RWPE1 (cell line): Measurements from ENCODE around the gene PGAM1.
A peak's percentile ranks its signal among the peaks of the same experiment; 100 is the strongest.

ENCODE experiments used
- CTCF ChIA-PET: fragments of 350-600 bp; sonication (Branson Sonifier 250); formaldehyde crosslinking; extraction: SDS; loops from one replicate; lab custom pipeline; 2021; lab: Yijun Ruan, JAX
- POLR2A ChIA-PET: fragments of 400-600 bp; formaldehyde crosslinking; extraction: SDS; loops from one replicate; lab custom pipeline; 2020; ENCODE audit warnings: antibody characterized with exemption; ENCODE audit not compliant: low non-redundant PET; lab: Yijun Ruan, JAX
- DNase-seq: peaks from one replicate; pipeline ENCODE4 v3.0.0; 2012; ENCODE audit warnings: low spot score
- H3K27ac ChIP-seq: fragments of 450-650 bp; 2 replicates; pipeline ENCODE4 v1.5.1; 2017
- CTCF ChIP-seq: fragments of 450-650 bp; conservative IDR thresholded peaks from 2 replicates; pipeline ENCODE4 v1.5.1; 2017; ENCODE audit warnings: low read depth, mild to moderate bottlenecking

The PGAM1 gene

GRCh38 chr10:97425964-97426775 lies at the start of gene PGAM1:
Gene PGAM1, plus strand, starts transcription at chr10:97426191. Its CDS starts 117 bp downstream, at chr10:97426308.
- peak; percentile 80 for TF ChIP-seq CTCF
- ChIA-PET POLR2A (no interaction called here), CTCF (interaction anchor here (1.3 kb wide), 1 partner anchor 14 kb away, joined by 3 read pairs; no protein-coding TSS in a partner anchor)
- peak within 1 kb of the TSS; percentile 94 for H3K27ac ChIP-seq
- peak; percentile 100 for DNase-seq

GRCh38 chr10:97376413-97376812 lies 49.6 kb upstream of the PGAM1 start:
- ChIA-PET CTCF (interaction anchor here (0.6 kb wide), 1 partner anchor 915 kb away, joined by 3 read pairs; no protein-coding TSS in a partner anchor), POLR2A (no interaction called here)
- DNase-seq = no peak

GRCh38 chr10:97378933-97379921 lies 46.8 kb upstream of the PGAM1 start:
- no peak for TF ChIP-seq CTCF
- CTCF ChIA-PET = interaction anchor here (0.6 kb wide), 1 partner anchor 10 kb away, joined by 3 read pairs; no protein-coding TSS in a partner anchor
- DNase-seq = no peak
- peak overlapping the region; percentile 30 for H3K27ac ChIP-seq
- POLR2A ChIA-PET = no interaction called here

More at GRCh38 chr10:97376413-97376812, 49.6 kb upstream of the PGAM1 start:
- H3K27ac ChIP-seq = no peak overlapping the region
- no peak for TF ChIP-seq CTCF

- H3K27ac ChIP-seq = no peak overlapping the region
- no peak for DNase-seq
- no peak for TF ChIP-seq CTCF
- ChIA-PET CTCF (interaction anchor here (0.7 kb wide), 1 partner anchor 23 kb away, joined by 4 read pairs; no protein-coding TSS in a partner anchor), POLR2A (no interaction called here)
Measured at GRCh38 chr10:97380516-97380915, 45.5 kb upstream of the PGAM1 start.

GRCh38 chr10:97381626-97382025 lies 44.4 kb upstream of the PGAM1 start:
- DNase-seq = no peak
- no peak for TF ChIP-seq CTCF
- ChIA-PET CTCF (no interaction called here), POLR2A (no interaction called here)
- no peak overlapping the region for H3K27ac ChIP-seq

GRCh38 chr10:97383159-97383558 lies 42.8 kb upstream of the PGAM1 start:
- ChIA-PET CTCF (no interaction called here), POLR2A (no interaction called here)
- DNase-seq = no peak
- no peak for TF ChIP-seq CTCF
- peak overlapping the region; percentile 12; the same call in 1 of the 2 replicates for H3K27ac ChIP-seq
